Stimulated activated CD4-positive, alpha-beta T cell treated with anti-CD3 and anti-CD28 coated beads, TNF-alpha, amount 100 ng/mL, for 4 hours (primary cell): ENCODE results near the gene ZFYVE28.
A peak's percentile ranks its signal among the peaks of the same experiment; 100 is the strongest.

Source experiments
- DNase-seq, 3 experiments: peaks; one replicate each; pipeline ENCODE4 v3.0.0-alpha.2; 2020; ENCODE audit warnings: low read depth in 3 of 3

Gene ZFYVE28

GRCh38 chr4:2272828-2273120, 145.7 kb downstream of the ZFYVE28 start:
- DNase-seq: no peak

GRCh38 chr4:2272026-2272827, 146.2 kb downstream of the ZFYVE28 start:
- no peak for DNase-seq

GRCh38 chr4:2271279-2272025, 147.0 kb downstream of the ZFYVE28 start:
- DNase-seq: no peak

- DNase-seq: no peak
Measured at GRCh38 chr4:2270341-2271165, 147.9 kb downstream of the ZFYVE28 start.

GRCh38 chr4:2269618-2270163, 148.8 kb downstream of the ZFYVE28 start:
- DNase-seq: no peak

GRCh38 chr4:2269206-2269531, 149.3 kb downstream of the ZFYVE28 start:
- DNase-seq: no peak

- DNase-seq: no peak
Measured at GRCh38 chr4:2268357-2269205, 149.9 kb downstream of the ZFYVE28 start.

GRCh38 chr4:2267841-2268240, 150.6 kb downstream of the ZFYVE28 start:
- DNase-seq: no peak

- no peak for DNase-seq
Measured at GRCh38 chr4:2267320-2267811, 151.1 kb downstream of the ZFYVE28 start.

GRCh38 chr4:2266821-2267220, 151.6 kb downstream of the ZFYVE28 start:
- DNase-seq: no peak

- no peak for DNase-seq
Measured at GRCh38 chr4:2266181-2266580, 152.3 kb downstream of the ZFYVE28 start.

GRCh38 chr4:2265113-2266110, 153.0 kb downstream of the ZFYVE28 start:
- DNase-seq: no peak

- DNase-seq: no peak
Measured at GRCh38 chr4:2264481-2265041, 153.9 kb downstream of the ZFYVE28 start.

GRCh38 chr4:2263926-2264321, 154.5 kb downstream of the ZFYVE28 start:
- no peak for DNase-seq

GRCh38 chr4:2262944-2263250, 155.5 kb downstream of the ZFYVE28 start:
- DNase-seq: no peak

- DNase-seq: peak; percentile 92 to 96 (median 94)
Measured at GRCh38 chr4:2262145-2262943, 156.1 kb downstream of the ZFYVE28 start.

- DNase-seq: peak in 1 of 3 experiments; percentile 14
Measured at GRCh38 chr4:2261853-2262144, 156.6 kb downstream of the ZFYVE28 start, which contains the start of gene MXD4. MXD4 (minus strand) TSS chr4:2262109; CDS start chr4:2261980, 129 bp downstream.

- peak in 1 of 3 experiments; percentile 13 for DNase-seq
Measured at GRCh38 chr4:2261110-2261852, 157.2 kb downstream of the ZFYVE28 start.
